ENCODE data around the gene CASZ1. TPM values are rescaled to one million over a fixed set of nuclear protein-coding genes. Genes with fewer than 3 reads are reported as not detected.

The CASZ1 gene
- total RNA-seq, 1 donor from 2014 or later: 4.0 TPM

GRCh38 chr1:10597492-10598388 is 198.7 kb downstream of the CASZ1 start:
- H3K4me1 ChIP-seq (ENCODE audit: insufficient read depth, low read length): peaks cover 14% of the 10 kb centered on the region
- FAIRE-seq: no peak
- H3K9ac ChIP-seq (ENCODE audit: low read length): no peak overlapping the region
- Mint-ChIP-seq H3K27me3 (ENCODE audit: low read depth, unreplicated experiment) (no peaks in the 10 kb centered on the region), H3K4me3 (ENCODE audit: unreplicated experiment) (no peak overlapping the region), H3K4me1 (ENCODE audit: low read depth, unreplicated experiment) (peaks cover 20% of the 10 kb centered on the region), H3K27ac (ENCODE audit: unreplicated experiment) (no peak overlapping the region), H3K36me3 (ENCODE audit: low read depth, unreplicated experiment) (peaks cover 6% of the 10 kb centered on the region), H3K9me3 (ENCODE audit: unreplicated experiment) (no peaks in the 10 kb centered on the region)
- no peak overlapping the region for H3K4me3 ChIP-seq (ENCODE audit: insufficient read depth, low read depth, low read length)
- no peak overlapping the region for H3K4me2 ChIP-seq (ENCODE audit: low read length)
- no peak for DNase-seq (ENCODE audit: low read depth)
- peaks cover 11% of the 10 kb centered on the region for H4K20me1 ChIP-seq (ENCODE audit: insufficient read depth, low read length)
- no peak overlapping the region for H3K27ac ChIP-seq (ENCODE audit: low read depth, low read length)
- no peak overlapping the region for H2AFZ ChIP-seq (ENCODE audit: low read depth, low read length)
- H3K36me3 ChIP-seq (ENCODE audit: insufficient read depth, low read length): no peaks in the 10 kb centered on the region
- no peaks in the 10 kb centered on the region for H3K79me2 ChIP-seq (ENCODE audit: insufficient read depth, low read length)
- H3K9me3 ChIP-seq (ENCODE audit: insufficient read depth, low read depth, low read length): no peaks in the 10 kb centered on the region
- TF ChIP-seq, protein P1, sequence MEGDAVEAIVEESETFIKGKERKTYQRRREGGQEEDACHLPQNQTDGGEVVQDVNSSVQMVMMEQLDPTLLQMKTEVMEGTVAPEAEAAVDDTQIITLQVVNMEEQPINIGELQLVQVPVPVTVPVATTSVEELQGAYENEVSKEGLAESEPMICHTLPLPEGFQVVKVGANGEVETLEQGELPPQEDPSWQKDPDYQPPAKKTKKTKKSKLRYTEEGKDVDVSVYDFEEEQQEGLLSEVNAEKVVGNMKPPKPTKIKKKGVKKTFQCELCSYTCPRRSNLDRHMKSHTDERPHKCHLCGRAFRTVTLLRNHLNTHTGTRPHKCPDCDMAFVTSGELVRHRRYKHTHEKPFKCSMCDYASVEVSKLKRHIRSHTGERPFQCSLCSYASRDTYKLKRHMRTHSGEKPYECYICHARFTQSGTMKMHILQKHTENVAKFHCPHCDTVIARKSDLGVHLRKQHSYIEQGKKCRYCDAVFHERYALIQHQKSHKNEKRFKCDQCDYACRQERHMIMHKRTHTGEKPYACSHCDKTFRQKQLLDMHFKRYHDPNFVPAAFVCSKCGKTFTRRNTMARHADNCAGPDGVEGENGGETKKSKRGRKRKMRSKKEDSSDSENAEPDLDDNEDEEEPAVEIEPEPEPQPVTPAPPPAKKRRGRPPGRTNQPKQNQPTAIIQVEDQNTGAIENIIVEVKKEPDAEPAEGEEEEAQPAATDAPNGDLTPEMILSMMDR (IDR thresholded peaks at IDR 0.05; ENCODE audit: insufficient read depth, low read depth, low read length): no peak
- no peak for TF ChIP-seq EZH2 (IDR thresholded peaks at IDR 0.05; ENCODE audit: insufficient read depth, low read length)
- H3K27me3 ChIP-seq (ENCODE audit: insufficient read depth, low read length): no peaks in the 10 kb centered on the region

DNA sequence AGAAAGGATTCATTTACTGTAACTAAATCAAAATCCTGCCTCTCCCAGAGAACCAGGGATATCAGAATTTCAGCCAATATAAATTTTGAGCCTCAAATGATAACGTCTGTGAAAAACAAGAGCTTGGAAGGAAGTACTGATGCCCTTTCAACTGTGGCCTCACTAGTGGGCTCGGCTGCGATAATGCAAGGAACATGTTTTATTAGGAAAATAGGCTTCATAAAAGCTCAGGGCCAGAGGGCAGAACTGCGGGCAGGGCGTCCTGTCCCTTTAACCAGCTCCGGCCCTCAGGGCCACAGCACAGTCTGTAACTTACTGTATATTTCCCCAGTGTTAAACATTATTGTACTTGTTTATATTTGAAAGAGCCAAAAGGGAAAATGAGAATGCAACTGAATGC is 199.7 kb downstream of the CASZ1 start:
- H3K4me1 ChIP-seq (ENCODE audit: insufficient read depth, low read length): peaks cover 14% of the 10 kb centered on the region
- H3K36me3 ChIP-seq (ENCODE audit: insufficient read depth, low read length): no peaks in the 10 kb centered on the region
- H3K9me3 ChIP-seq (ENCODE audit: insufficient read depth, low read depth, low read length): no peaks in the 10 kb centered on the region
- no peaks in the 10 kb centered on the region for H3K79me2 ChIP-seq (ENCODE audit: insufficient read depth, low read length)
- no peak overlapping the region for H3K27ac ChIP-seq (ENCODE audit: low read depth, low read length)
- no peak overlapping the region for H3K27ac Mint-ChIP-seq (ENCODE audit: unreplicated experiment)
- no peak overlapping the region for H2AFZ ChIP-seq (ENCODE audit: low read depth, low read length)
- H3K9ac ChIP-seq (ENCODE audit: low read length): no peak overlapping the region
- no peaks in the 10 kb centered on the region for H3K9me3 Mint-ChIP-seq (ENCODE audit: unreplicated experiment)
- H3K4me2 ChIP-seq (ENCODE audit: low read length): no peak overlapping the region
- no peak for FAIRE-seq
- no peak overlapping the region for H3K4me3 ChIP-seq (ENCODE audit: insufficient read depth, low read depth, low read length)
- TF ChIP-seq EZH2 (IDR thresholded peaks at IDR 0.05; ENCODE audit: insufficient read depth, low read length): no peak
- TF ChIP-seq, protein P1 (IDR thresholded peaks at IDR 0.05; ENCODE audit: insufficient read depth, low read depth, low read length): no peak
- no peak overlapping the region for H3K4me3 Mint-ChIP-seq (ENCODE audit: unreplicated experiment)
- H3K4me1 Mint-ChIP-seq (ENCODE audit: low read depth, unreplicated experiment): peaks cover 18% of the 10 kb centered on the region
- DNase-seq (ENCODE audit: low read depth): no peak
- H3K27me3 ChIP-seq (ENCODE audit: insufficient read depth, low read length): no peaks in the 10 kb centered on the region
- H3K36me3 Mint-ChIP-seq (ENCODE audit: low read depth, unreplicated experiment): peaks cover 6% of the 10 kb centered on the region
- H3K27me3 Mint-ChIP-seq (ENCODE audit: low read depth, unreplicated experiment): no peaks in the 10 kb centered on the region
- H4K20me1 ChIP-seq (ENCODE audit: insufficient read depth, low read length): peaks cover 11% of the 10 kb centered on the region
